Liver (tissue), 3 donors: ENCODE measurements around the gene GALNTL6.

ENCODE experiments used
- EGR1 ChIP-seq, 2 donors: IDR thresholded peaks; 2 replicates each; pipeline ENCODE4 v1.6.1; 2016 to 2018; ENCODE audit warnings: antibody characterized with exemption in 2 of 2, low read depth in 2 of 2
- HNF4A ChIP-seq, 2 donors: conservative IDR thresholded peaks; 2 replicates each; pipeline ENCODE4 v1.6.1; 2016; ENCODE audit warnings: antibody characterized with exemption in 2 of 2, mild to moderate bottlenecking in 2 of 2
- JUND ChIP-seq, 2 donors: IDR thresholded peaks; 2 replicates each; pipeline ENCODE4 v1.6.1; 2016; ENCODE audit warnings: antibody characterized with exemption in 2 of 2
- RAD21 ChIP-seq, 2 donors: IDR thresholded peaks; 2 replicates each; pipeline ENCODE4 v1.6.1; 2016; ENCODE audit warnings: antibody characterized with exemption in 2 of 2, mild to moderate bottlenecking in 2 of 2
- SP1 ChIP-seq: IDR thresholded peaks from 2 replicates; pipeline ENCODE4 v1.6.1; 2018; ENCODE audit warnings: antibody characterized with exemption, mild to moderate bottlenecking
- TAF1 ChIP-seq: conservative IDR thresholded peaks from 2 replicates; pipeline ENCODE4 v1.6.1; 2016; ENCODE audit warnings: antibody characterized with exemption, mild to moderate bottlenecking
- YY1 ChIP-seq: IDR thresholded peaks from 2 replicates; pipeline ENCODE4 v1.6.1; 2016; ENCODE audit warnings: antibody characterized with exemption, mild to moderate bottlenecking
- TF ChIP-seq, protein P1 (sequence below): fragments of 150-350 bp; IDR thresholded peaks from 2 replicates; pipeline ENCODE4 v1.5.1; 2017; ENCODE audit warnings: improper control_type of control experiment, low read depth, low read length; ENCODE audit not compliant: missing input control
- TF ChIP-seq, protein P2 (sequence below): IDR thresholded peaks from 2 replicates; pipeline ENCODE4 v1.6.1; 2016; ENCODE audit warnings: antibody characterized with exemption, mild to moderate bottlenecking
- TF ChIP-seq, protein P3 (sequence below): IDR thresholded peaks from 2 replicates; pipeline ENCODE4 v1.6.1; 2016; ENCODE audit warnings: antibody characterized with exemption
- TF ChIP-seq, protein P4 (sequence below): IDR thresholded peaks from 2 replicates; pipeline ENCODE4 v1.6.1; 2016; ENCODE audit warnings: antibody characterized with exemption
- donor health status: healthy.
- donor health status: healthy.

DNA sequence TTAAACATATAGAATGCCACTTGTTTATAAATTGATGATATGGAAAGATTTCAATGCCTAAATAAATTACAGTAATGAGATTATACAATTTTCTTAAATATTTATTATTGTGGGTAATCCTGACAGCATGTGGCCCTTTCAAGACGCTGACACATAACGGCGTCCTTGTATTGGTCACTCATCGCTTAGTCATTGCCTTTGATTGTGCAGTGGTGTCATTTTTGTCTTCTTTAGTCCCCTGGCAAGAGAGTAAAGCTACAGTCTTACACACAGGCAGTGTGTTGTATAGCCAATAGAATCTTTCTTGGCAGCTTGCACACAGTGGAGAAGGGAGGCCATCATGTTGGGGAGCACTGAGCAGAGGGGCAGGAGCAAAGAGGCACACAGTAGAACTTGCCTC lies 993.6 kb downstream of the GALNTL6 start:
- TF ChIP-seq, protein P1, sequence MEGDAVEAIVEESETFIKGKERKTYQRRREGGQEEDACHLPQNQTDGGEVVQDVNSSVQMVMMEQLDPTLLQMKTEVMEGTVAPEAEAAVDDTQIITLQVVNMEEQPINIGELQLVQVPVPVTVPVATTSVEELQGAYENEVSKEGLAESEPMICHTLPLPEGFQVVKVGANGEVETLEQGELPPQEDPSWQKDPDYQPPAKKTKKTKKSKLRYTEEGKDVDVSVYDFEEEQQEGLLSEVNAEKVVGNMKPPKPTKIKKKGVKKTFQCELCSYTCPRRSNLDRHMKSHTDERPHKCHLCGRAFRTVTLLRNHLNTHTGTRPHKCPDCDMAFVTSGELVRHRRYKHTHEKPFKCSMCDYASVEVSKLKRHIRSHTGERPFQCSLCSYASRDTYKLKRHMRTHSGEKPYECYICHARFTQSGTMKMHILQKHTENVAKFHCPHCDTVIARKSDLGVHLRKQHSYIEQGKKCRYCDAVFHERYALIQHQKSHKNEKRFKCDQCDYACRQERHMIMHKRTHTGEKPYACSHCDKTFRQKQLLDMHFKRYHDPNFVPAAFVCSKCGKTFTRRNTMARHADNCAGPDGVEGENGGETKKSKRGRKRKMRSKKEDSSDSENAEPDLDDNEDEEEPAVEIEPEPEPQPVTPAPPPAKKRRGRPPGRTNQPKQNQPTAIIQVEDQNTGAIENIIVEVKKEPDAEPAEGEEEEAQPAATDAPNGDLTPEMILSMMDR: no peak
- TF ChIP-seq, protein P2, sequence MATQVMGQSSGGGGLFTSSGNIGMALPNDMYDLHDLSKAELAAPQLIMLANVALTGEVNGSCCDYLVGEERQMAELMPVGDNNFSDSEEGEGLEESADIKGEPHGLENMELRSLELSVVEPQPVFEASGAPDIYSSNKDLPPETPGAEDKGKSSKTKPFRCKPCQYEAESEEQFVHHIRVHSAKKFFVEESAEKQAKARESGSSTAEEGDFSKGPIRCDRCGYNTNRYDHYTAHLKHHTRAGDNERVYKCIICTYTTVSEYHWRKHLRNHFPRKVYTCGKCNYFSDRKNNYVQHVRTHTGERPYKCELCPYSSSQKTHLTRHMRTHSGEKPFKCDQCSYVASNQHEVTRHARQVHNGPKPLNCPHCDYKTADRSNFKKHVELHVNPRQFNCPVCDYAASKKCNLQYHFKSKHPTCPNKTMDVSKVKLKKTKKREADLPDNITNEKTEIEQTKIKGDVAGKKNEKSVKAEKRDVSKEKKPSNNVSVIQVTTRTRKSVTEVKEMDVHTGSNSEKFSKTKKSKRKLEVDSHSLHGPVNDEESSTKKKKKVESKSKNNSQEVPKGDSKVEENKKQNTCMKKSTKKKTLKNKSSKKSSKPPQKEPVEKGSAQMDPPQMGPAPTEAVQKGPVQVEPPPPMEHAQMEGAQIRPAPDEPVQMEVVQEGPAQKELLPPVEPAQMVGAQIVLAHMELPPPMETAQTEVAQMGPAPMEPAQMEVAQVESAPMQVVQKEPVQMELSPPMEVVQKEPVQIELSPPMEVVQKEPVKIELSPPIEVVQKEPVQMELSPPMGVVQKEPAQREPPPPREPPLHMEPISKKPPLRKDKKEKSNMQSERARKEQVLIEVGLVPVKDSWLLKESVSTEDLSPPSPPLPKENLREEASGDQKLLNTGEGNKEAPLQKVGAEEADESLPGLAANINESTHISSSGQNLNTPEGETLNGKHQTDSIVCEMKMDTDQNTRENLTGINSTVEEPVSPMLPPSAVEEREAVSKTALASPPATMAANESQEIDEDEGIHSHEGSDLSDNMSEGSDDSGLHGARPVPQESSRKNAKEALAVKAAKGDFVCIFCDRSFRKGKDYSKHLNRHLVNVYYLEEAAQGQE: no peak
- no peak for TF ChIP-seq HNF4A (conservative IDR thresholded peaks at IDR 0.05)
- TF ChIP-seq, protein P3, sequence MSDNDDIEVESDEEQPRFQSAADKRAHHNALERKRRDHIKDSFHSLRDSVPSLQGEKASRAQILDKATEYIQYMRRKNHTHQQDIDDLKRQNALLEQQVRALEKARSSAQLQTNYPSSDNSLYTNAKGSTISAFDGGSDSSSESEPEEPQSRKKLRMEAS: no peak
- no peak for TF ChIP-seq EGR1 (IDR thresholded peaks at IDR 0.05; ENCODE audit: low read depth in 2 of 2)
- TF ChIP-seq JUND (IDR thresholded peaks at IDR 0.05): no peak
- TF ChIP-seq TAF1: no peak
- TF ChIP-seq, protein P4, sequence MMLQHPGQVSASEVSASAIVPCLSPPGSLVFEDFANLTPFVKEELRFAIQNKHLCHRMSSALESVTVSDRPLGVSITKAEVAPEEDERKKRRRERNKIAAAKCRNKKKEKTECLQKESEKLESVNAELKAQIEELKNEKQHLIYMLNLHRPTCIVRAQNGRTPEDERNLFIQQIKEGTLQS: no peak
- TF ChIP-seq SP1: no peak
- TF ChIP-seq RAD21 (IDR thresholded peaks at IDR 0.05): no peak
- no peak for TF ChIP-seq YY1
